ENCODE data around the gene HNRNPC.
"Not testable (repeated sequence)": the region's sequence is repeated elsewhere in the genome, so short reads cannot be mapped to it uniquely, and the experiment has no call there.

Gene HNRNPC

DNA sequence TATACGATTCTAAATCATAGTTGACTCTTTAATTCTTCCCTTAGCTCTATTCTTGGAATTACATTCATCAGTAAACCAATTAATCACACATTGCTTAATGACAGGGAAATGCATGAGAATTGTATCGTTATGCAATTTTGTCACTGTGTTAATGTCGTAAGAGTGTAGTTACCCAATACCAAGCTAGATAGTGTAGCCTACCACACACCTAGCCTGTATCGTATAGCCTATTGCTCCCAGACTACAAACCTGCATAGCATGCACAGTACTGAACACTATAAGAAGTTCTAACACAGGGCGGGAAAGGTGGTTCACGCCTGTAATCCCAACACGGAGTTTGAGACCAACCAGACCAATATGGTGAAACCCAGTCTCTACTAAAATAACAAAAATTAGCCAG, 24.7 kb downstream of the HNRNPC start:
- DNase-seq (ENCODE audit: low read depth in 2 of 2) = no peak

DNA sequence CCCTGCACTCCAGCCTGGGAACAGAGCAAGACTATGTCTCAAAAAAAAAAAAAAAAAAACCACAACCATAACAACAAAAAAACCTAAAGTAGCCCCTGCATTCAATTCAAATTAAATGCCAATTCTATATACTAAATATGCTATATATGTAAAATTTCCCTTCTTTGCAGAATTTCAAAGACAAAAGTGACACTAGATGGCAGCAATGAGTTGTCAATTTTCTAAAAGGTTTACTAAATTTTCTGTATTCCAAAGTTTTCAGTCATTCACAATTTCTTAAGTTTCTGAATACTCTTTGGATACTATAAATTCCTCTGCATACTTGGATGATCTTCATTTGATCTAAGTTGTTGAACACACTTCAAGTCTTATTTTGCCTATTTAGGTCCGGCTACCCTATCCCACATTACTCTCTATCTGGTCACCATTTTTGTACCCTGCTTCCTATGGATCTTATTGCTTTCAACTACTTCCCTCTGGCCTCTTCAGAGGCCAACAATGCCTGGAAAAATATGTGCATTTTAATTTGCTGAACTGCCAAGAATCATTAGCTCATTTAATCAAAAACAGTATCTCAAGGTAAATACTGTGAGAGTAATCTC, 27.9 kb downstream of the HNRNPC start:
- no peak for DNase-seq (ENCODE audit: low read depth in 2 of 2)

DNA sequence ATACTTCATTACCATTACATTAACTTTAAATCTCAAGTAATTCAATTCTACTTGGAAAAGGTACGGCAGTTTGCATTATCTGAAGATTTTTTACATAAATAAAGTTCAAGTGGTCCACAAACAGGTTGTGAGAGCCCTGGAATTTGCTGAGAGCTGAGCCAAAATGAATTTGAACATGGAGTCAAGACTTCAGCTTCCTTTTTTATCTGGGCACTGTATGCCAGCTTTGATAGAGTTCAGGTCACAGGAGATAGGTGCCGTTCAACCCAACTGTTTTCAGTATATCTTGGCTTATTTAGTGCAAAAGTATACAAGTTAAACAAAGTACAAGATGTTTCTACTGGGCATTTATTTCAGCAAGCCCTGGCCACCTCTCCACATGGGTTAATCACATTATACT, 28.8 kb downstream of the HNRNPC start:
- DNase-seq (ENCODE audit: low read depth in 2 of 2) = no peak

DNA sequence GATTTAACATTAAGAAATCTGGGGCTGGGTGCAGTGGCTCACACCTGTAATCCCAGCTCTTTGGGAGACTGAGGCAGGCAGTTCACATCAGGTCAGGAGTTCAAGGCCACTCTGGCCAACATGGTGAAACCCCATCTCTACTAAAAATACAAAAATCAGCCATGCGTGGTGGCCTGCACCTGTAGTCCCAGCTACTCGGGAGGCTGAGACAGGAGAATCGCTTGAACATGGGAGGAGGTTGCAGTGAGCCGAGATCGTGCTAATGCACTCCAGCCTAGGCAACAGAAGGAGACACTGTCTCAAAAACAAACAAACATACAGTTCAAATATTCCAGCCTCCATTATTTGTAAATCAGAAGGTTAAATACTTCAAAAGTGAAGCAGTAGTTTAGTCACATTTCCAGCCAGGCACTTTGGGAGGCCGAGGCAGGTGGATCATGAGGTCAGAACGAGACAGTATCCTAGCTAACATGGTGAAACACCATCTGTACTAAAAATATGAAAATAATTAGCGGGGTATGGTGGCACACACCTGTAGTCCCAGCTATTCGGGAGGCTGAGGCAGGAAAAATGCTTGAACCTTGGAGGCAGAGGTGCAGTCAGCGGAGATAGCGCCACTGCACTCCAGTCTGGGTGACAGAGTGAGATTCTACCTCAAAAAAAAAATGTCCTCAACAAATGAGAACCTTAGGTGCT, 30.3 kb downstream of the HNRNPC start:
- DNase-seq (ENCODE audit: low read depth in 2 of 2) = no peak

DNA sequence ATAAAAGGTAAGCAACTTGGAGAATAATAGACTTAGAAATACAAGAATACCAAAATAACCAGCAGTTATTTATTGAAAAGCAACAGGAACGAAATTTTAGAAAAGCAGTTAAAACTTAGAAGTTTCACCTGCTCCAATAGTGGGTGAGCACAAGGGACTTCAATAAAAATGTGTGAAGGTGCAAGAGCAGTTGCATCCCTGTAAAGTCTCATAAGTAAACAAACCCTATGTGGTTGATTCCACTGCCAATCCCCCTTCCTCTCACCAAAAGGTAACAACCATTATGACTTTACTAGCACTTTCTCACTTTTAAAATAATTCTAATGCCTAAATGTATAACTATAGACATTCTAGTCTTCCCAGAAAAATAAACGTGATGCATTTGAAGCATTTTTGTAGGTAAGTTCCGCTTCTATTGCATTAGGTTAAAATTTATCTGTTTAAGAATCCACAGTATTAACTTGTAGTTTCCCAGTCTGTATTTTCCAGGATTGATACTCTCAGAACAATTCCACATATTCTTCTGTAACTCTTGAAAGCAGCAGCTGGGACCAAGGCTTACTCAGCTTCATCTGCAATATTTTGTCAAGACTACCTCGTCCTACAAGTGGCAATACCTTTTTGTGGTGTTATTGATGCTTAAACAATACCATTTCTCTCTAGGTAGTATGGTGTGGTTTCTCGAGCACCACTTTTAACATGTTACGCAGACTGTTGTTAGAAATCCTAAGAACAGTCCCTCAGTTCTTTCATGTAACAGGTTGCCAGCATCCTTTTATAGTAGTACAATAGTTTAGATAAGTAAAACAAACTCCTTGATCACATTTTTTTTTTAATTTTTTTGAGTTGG, 32.1 kb downstream of the HNRNPC start:
- no peak for DNase-seq (ENCODE audit: low read depth in 2 of 2)

- DNase-seq (ENCODE audit: low read depth in 2 of 2) = no peak
These were observed 35.1 kb downstream of the HNRNPC start for GRCh38 chr14:21234112-21234511.

- no peak for DNase-seq (ENCODE audit: low read depth in 2 of 2)
These were observed 35.7 kb downstream of the HNRNPC start for GRCh38 chr14:21233457-21234076.

DNA sequence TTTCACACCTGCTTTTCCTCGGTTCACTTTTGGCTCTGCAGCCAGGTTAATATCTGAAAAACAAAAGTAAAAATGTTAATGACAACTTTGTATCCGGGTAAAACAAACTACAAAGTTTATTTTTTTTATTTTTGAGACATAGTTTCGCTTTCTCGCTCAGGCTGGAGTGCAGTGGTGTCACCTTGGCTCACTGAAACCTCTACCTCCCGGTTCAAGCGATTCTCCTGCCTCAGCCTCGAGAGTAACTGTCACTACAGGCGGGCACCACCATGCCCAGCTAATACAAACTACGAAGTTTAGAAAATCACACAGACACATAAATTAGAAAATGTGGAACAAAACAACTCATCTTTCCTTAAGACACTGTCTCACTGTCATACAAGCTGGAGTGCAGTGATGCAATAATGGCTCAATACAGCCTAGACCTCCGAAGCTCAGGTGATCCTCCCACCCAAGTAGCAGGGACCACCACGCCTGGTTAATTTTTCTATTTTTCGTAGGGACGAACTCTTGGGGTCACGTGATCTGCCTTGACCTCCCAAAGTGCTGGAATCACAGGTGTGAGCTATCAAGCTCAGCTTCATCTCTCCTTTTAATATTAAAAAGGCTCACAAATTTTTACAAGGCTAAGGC, 38.1 kb downstream of the HNRNPC start:
- DNase-seq (ENCODE audit: low read depth in 2 of 2) = no peak

GRCh38 chr14:21229821-21230220, 39.4 kb downstream of the HNRNPC start:
- no peak for DNase-seq (ENCODE audit: low read depth in 2 of 2)

GRCh38 chr14:21227981-21228380, 41.3 kb downstream of the HNRNPC start:
- no peak for DNase-seq (ENCODE audit: low read depth in 2 of 2)

GRCh38 chr14:21227150-21227549, 42.1 kb downstream of the HNRNPC start:
- DNase-seq (ENCODE audit: low read depth in 2 of 2) = no peak

- no peak for DNase-seq (ENCODE audit: low read depth in 2 of 2)
These were observed 42.8 kb downstream of the HNRNPC start for GRCh38 chr14:21226467-21226866.

DNA sequence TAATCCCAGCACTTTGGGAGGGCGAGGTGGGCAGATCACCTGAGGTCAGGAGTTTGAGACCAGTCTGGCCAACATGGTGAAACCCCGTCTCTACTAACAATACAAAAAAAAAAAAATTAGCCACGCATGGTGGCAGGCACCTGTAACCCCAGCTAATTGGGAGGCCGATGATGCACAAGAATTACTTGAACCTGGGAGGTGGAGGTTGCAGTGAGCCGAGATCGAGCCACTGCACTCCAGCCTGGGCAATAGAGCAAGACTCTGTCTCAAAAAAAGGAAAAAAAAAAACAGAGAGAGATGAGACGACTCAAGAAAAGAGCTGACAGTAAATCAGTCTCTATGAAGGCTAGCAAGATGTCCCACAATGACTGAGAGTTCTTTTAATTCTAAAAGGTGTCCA, 44.1 kb downstream of the HNRNPC start:
- DNase-seq (ENCODE audit: low read depth in 2 of 2) = not testable (repeated sequence)

- no peak for DNase-seq (ENCODE audit: low read depth in 2 of 2)
These were observed 48.3 kb downstream of the HNRNPC start for GRCh38 chr14:21220874-21221477.

DNA sequence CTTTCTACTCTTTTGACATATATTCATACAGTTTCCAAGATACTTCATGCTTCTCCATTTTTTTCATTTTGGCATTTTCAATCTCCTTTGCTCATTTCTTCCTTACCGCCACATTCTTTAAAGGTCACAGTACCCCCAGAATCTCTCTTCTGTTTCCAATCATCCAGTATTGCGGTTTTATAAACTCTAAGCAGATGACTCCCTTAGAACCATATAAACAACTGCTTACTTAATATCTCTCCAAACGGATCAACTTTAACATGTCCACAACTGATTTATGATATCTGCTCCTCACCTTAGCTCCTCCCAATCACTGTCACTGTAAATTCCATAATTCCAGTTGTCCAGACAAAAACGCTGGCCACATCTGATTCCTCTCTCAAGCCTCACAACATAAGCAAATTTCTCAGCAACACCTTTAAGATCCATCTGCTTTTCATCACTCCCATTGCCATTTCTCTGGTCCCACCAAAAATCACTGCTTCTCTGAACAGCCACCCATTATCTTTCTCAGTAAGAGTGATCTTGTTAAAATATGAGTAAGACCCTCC, 49.6 kb downstream of the HNRNPC start:
- DNase-seq (ENCODE audit: low read depth in 2 of 2) = no peak

DNA sequence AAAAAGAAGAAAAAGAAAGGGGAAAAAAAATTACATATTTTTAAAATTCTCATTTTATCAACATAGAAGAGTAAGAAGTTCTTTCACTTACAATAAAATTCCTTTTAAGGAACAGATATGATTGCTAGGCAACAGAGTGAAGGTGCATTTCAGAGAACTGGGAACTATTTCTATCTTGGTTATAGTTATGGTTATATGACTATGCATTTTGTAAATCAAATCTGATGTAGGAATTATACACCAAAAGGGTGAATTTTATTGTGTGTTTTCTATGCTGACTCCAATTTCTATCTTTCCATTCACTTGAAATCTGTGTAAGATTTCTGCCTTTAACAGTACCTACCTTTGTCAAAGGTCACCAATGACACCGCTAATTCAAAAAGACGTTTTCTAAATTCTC, 50.1 kb downstream of the HNRNPC start:
- no peak for DNase-seq (ENCODE audit: low read depth in 2 of 2)

DNA sequence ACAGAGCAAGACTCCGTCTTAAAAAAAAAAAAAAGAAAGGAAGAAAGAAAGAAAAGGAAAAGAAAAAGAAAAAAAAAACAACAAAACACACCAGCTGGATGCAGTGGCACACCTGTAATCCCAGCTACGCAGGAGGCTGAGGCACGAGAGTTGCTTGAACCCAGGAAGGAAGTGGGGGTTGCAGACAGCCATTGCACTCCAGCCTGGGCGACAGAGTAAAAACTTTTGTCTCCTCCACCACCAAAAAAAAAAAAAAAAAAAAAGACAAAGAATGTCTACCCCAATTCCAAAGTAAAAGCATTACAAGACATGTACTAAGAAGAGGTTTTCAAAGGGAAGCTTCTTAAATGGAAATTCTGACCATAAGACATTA, 53.4 kb downstream of the HNRNPC start:
- no peak for DNase-seq (ENCODE audit: low read depth in 2 of 2)

DNA sequence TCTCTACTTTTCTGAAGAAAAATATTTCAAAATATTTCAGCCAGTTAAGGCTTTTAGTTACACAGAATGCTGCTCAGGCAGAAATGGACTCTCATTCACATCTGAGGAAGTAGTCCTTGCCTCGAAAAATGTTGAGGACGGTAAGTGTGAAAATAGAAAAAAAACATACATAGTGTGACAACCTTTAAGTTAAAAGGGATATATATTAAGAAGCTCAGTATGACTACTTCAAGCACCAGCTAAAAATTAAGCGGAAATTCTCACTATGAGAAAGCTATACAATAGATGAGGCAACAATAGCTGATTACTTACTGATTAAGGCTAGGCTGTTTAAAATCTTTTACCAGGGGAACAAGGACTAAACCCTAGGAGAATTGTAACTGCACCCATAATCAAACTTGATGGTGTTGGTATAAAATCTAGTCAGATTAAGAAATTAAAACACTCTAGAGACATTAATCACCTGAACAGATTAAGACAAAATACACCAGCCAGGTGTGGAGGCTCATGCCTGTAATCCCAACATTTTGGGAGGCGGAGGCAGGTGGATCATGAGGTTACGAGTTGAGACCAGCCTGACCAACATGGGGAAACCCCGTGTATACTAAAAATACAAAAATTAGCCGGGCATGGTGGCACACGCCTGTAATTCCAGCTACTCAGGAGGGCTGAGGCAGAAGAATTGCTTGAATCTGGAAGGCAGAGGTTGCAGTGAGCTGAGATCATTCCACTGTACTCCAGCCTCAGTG, 53.9 kb downstream of the HNRNPC start:
- DNase-seq (ENCODE audit: low read depth in 2 of 2) = no peak

DNA sequence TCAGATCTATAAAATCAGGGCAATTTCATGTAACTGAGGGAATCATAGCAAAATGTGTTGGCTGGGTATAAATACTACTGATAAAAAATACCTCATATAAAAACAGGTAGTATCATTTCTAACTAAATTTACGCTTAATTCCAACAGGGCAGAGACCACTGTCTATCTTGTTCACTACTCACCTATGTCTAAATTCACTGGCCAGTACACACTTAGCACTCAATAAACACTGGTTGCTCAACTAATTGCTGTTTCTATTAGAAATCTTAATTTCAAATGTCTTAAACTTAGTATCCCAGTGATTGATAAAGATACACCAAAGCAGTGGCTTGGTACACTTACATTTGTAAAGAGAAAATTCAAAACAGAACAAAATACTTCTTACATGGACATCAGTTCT, 55.6 kb downstream of the HNRNPC start:
- no peak for DNase-seq (ENCODE audit: low read depth in 2 of 2)

DNA sequence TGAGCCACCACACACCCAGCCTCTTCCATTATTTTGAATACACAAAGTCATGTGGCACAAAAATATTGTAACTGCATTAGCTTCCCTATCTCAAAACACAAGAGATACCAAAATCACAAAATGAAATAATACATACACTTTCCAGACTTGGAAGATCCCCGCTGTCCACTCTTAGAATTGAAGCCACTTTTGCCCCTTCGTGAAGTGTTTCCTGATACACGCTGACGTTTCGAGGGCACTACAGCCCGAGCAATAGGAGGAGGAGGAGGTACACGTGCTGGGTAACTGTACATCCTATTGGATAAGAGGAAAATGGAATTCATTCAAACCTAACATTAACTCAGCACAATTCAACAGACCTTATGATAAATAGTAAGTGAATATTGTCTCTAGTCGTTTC, 56.4 kb downstream of the HNRNPC start:
- DNase-seq (ENCODE audit: low read depth in 2 of 2) = not testable (repeated sequence)

- no peak for DNase-seq (ENCODE audit: low read depth in 2 of 2)
These were observed 57.7 kb downstream of the HNRNPC start for GRCh38 chr14:21211509-21211908.

Data from stimulated activated CD4-positive, alpha-beta T cell treated with anti-CD3 and anti-CD28 coated beads, Interleukin-1b, Interleukin-23, amount 100 ng/mL, for 4 hours (primary cell).